Common myeloid progenitor, CD34-positive (primary cell): ENCODE results near the gene RUBCN.
"Not testable (repeated sequence)": the region's sequence is repeated elsewhere in the genome, so short reads cannot be mapped to it uniquely, and the experiment has no call there.

Experiments used
- CTCF ChIA-PET: fragments of 350-600 bp; sonication (Branson Sonifier 250); formaldehyde crosslinking; loops from one replicate; lab custom pipeline; 2021; ENCODE audit warnings: antibody characterized with exemption; lab: Charles Lee
- POLR2A ChIA-PET: fragments of 350-600 bp; sonication (Branson Sonifier 250); formaldehyde crosslinking; loops from one replicate; lab custom pipeline; 2021; ENCODE audit warnings: antibody characterized with exemption; lab: Charles Lee
- DNase-seq, 3 donors: peaks; one replicate each; pipeline versions ENCODE4 v3.0.0 to v3.0.0-alpha.2; 2013
- H3K27ac ChIP-seq, 2 experiments: 1 replicate in 1 of 2; 2 replicates in 1 of 2; pipeline ENCODE4 v1.7.0; 2013; ENCODE audit warnings: inconsistent platforms in 2 of 2, low read length in 2 of 2, mild to moderate bottlenecking in 2 of 2, low read depth in 1 of 2, moderate library complexity in 1 of 2; ENCODE audit not compliant: severe bottlenecking in 2 of 2, insufficient read depth in 1 of 2, poor library complexity in 1 of 2
- H3K27me3 ChIP-seq, 5 experiments: replicated peaks in 2 of 5; 1 replicate in 3 of 5; 2 replicates in 2 of 5; pipeline versions ENCODE4 v1.6.1 to v1.7.0; 2013; ENCODE audit warnings: low read length in 4 of 5, mild to moderate bottlenecking in 2 of 5, moderate library complexity in 2 of 5, inconsistent platforms in 1 of 5; ENCODE audit not compliant: insufficient read depth in 5 of 5, control insufficient read depth in 4 of 5
- H3K36me3 ChIP-seq, 4 experiments: 1 replicate in 2 of 4; 2 replicates in 2 of 4; pipeline versions ENCODE4 v1.6.1 to v1.7.0; 2013; ENCODE audit warnings: low read length in 3 of 4, control low read depth in 1 of 4, mild to moderate bottlenecking in 1 of 4; ENCODE audit not compliant: control insufficient read depth in 4 of 4, insufficient read depth in 4 of 4
- H3K4me1 ChIP-seq, 4 experiments: 1 replicate in 3 of 4; 2 replicates in 1 of 4; pipeline versions ENCODE4 v1.6.1 to v1.7.1; 2013; ENCODE audit warnings: low read length in 3 of 4, mild to moderate bottlenecking in 3 of 4, control low read depth in 1 of 4, inconsistent platforms in 1 of 4, moderate library complexity in 1 of 4; ENCODE audit not compliant: control insufficient read depth in 4 of 4, insufficient read depth in 4 of 4; ENCODE audit errors: control extremely low read depth in 1 of 4
- H3K4me3 ChIP-seq, 7 experiments: 1 replicate in 4 of 7; 2 replicates in 3 of 7; pipeline versions ENCODE4 v1.5.1 to v1.7.0; 2013; ENCODE audit warnings: mild to moderate bottlenecking in 7 of 7, low read length in 6 of 7, moderate library complexity in 6 of 7, inconsistent platforms in 2 of 7, low read depth in 2 of 7, control low read depth in 1 of 7; ENCODE audit not compliant: insufficient read depth in 4 of 7, control insufficient read depth in 1 of 7; ENCODE audit errors: extremely low read depth in 1 of 7
- H3K9me3 ChIP-seq, 5 experiments: 1 replicate in 4 of 5; 2 replicates in 1 of 5; pipeline versions ENCODE4 v1.6.1 to v1.7.1; 2013; ENCODE audit warnings: low read length in 4 of 5, mild to moderate bottlenecking in 2 of 5, inconsistent platforms in 1 of 5, low read depth in 1 of 5, moderate library complexity in 1 of 5; ENCODE audit not compliant: control insufficient read depth in 4 of 5, insufficient read depth in 2 of 5; ENCODE audit errors: control extremely low read depth in 1 of 5
- WGBS: methylation state at CpG from one replicate; pipeline ENCODE4 v1.1.5; 2013; ENCODE audit not compliant: insufficient coverage; 5-methylcytosine and 5-hydroxymethylcytosine counted together

RUBCN gene

GRCh38 chr3:197711973-197712707, 24.6 kb downstream of the RUBCN start:
- WGBS, result 1% methylated on average over 9 of the region's 9 CpGs
- POLR2A ChIA-PET, result interaction anchor here (0.6 to 1.1 kb wide), 2 partner anchors 11 to 1576 kb away, joined by 3 to 4 read pairs; no protein-coding TSS in a partner anchor
- H3K4me3 ChIP-seq, result peak overlapping the region in 6 of 7 experiments; percentile 50 to 81 (median 62)

DNA sequence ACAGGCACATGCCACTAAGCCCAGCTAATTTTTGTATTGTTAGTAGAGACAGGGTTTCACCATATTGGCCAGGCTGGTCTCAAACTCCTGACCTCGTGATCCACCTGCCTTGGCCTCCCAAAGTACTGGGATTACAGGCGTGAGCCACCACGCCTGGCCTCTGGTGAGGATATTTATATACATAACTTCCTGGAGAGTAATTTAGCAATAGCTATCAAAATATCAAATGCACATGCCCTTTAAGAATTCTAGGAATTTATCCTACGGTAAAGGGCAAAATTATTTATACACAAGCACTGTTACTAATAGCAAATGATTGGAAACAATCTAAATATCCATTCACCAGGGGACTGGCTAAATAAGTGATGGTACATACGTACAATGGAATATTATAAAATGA, 25.7 kb downstream of the RUBCN start:
- DNase-seq, H3K36me3 ChIP-seq, H3K9me3 ChIP-seq, H3K27me3 ChIP-seq, H3K27ac ChIP-seq, H3K4me3 ChIP-seq, POLR2A ChIA-PET: not testable (repeated sequence)
- H3K4me1 ChIP-seq, result peaks cover 8 to 26% (median 17%) of the 10 kb centered on the region in 4 experiments
- WGBS, result 100% methylated on average over 2 of the region's 5 CpGs
- CTCF ChIA-PET, result interaction anchor here (1.9 to 2.5 kb wide), 2 partner anchors 27 to 40 kb away, joined by 4 to 10 read pairs; no protein-coding TSS in a partner anchor

More at GRCh38 chr3:197711973-197712707, 24.6 kb downstream of the RUBCN start:
- CTCF ChIA-PET, result interaction anchor here (1.3 to 2.5 kb wide), 5 partner anchors 16 to 39 kb away, joined by 3 to 10 read pairs (median 4); no protein-coding TSS in a partner anchor
- Histone ChIP-seq H3K36me3 (peaks cover 0 to 4% (median under 1%) of the 10 kb centered on the region in 4 experiments), H3K4me1 (peaks cover 8 to 26% (median 17%) of the 10 kb centered on the region in 4 experiments), H3K27ac (peak overlapping the region; percentile 79 to 93), H3K9me3 (no peaks in the 10 kb centered on the region), H3K27me3 (no peaks in the 10 kb centered on the region)
- peak; percentile 93 to 97 (median 96) for DNase-seq

DNA sequence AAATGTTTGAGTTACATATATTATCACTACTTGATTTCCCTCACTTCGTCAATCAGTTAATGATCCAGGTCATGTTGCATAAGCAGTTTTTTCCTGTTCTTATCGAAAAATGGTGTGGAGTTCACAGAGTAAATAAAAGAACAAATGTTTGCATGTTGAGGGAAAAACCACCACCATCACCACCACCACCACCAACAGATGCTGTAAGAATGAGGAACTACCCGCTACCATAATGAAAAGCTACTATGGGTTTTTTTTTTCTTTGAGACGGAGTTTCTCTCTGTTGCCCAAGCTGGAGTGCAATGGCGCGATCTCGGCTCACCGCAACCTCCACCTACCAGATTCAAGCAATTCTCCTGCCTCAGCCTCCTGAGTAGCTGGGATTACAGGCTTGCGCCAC, 27.6 kb downstream of the RUBCN start:
- DNase-seq, result peak; percentile 69 to 94 (median 93)
- WGBS, result 50% methylated on average over 2 of the region's 9 CpGs
- H3K4me1 ChIP-seq, result peaks cover 8 to 26% (median 17%) of the 10 kb centered on the region in 4 experiments
- ChIA-PET CTCF (no interaction called here), POLR2A (no interaction called here)
- H3K27ac ChIP-seq, result peak overlapping the region in 1 of 2 experiments; percentile 34
- no peaks in the 10 kb centered on the region for H3K9me3 ChIP-seq
- no peaks in the 10 kb centered on the region for H3K27me3 ChIP-seq
- peaks cover 0 to 8% (median 2%) of the 10 kb centered on the region in 4 experiments for H3K36me3 ChIP-seq
- no peak overlapping the region for H3K4me3 ChIP-seq

DNA sequence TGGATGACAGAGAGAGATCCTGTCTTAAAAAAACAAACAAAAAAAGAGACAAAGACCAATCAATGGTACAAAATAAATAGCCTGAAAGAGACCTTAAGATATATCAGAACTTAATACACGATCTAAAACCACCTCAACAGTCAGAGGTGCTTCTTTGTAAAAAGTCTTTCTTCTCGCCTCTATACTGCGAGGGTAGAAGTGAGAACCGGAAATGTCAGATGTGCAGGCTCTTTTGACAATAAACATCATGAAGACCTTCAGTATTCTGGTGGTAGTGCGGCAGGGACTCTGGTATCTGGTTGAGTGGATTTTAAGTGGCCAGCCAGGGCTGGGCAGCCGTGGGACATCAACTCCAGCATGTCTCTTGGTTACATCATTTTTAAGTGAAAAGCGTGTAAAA, 30.0 kb downstream of the RUBCN start:
- H3K4me3 ChIP-seq, result no peak overlapping the region
- peaks cover under 1 to 8% (median 6%) of the 10 kb centered on the region in 4 experiments for H3K4me1 ChIP-seq
- no peaks in the 10 kb centered on the region for H3K27me3 ChIP-seq
- H3K9me3 ChIP-seq, result no peaks in the 10 kb centered on the region
- no peak overlapping the region for H3K27ac ChIP-seq
- DNase-seq, result no peak
- WGBS, result 100% methylated on average over 7 of the region's 7 CpGs
- CTCF ChIA-PET, result interaction anchor here (1.0 kb wide), 1 partner anchor 25 kb away, joined by 6 read pairs; no protein-coding TSS in a partner anchor
- POLR2A ChIA-PET, result no interaction called here
- peaks cover 10 to 25% (median 11%) of the 10 kb centered on the region in 4 experiments for H3K36me3 ChIP-seq

- no peak overlapping the region for H3K4me3 ChIP-seq
- no peaks in the 10 kb centered on the region for H3K4me1 ChIP-seq
- CTCF ChIA-PET, result interaction anchor here (1.3 to 1.8 kb wide), 2 partner anchors 32 to 82 kb away, joined by 3 read pairs; no protein-coding TSS in a partner anchor
- POLR2A ChIA-PET, result no interaction called here
- H3K27ac ChIP-seq, result no peak overlapping the region
- peaks cover 0 to 6% (median 4%) of the 10 kb centered on the region in 5 experiments for H3K9me3 ChIP-seq
- H3K27me3 ChIP-seq, result no peaks in the 10 kb centered on the region
- WGBS, result 86% methylated on average over 4 of the region's 4 CpGs
- DNase-seq, result no peak
- peaks cover 31 to 65% (median 40%) of the 10 kb centered on the region in 4 experiments for H3K36me3 ChIP-seq
These were observed 34.9 kb downstream of the RUBCN start for GRCh38 chr3:197701841-197702240.

GRCh38 chr3:197700095-197700494, 36.6 kb downstream of the RUBCN start:
- ChIA-PET POLR2A (no interaction called here), CTCF (interaction anchor here (0.8 to 1.7 kb wide), 2 partner anchors 18 to 143 kb away, joined by 3 to 6 read pairs; no protein-coding TSS in a partner anchor)
- no peaks in the 10 kb centered on the region for H3K4me1 ChIP-seq
- no peaks in the 10 kb centered on the region for H3K27me3 ChIP-seq
- no peak overlapping the region for H3K4me3 ChIP-seq
- DNase-seq, result no peak
- 100% methylated on average over 3 of the region's 9 CpGs for WGBS
- H3K27ac ChIP-seq, result no peak overlapping the region
- peaks cover 0 to 6% (median 4%) of the 10 kb centered on the region in 5 experiments for H3K9me3 ChIP-seq
- peaks cover 35 to 79% (median 51%) of the 10 kb centered on the region in 4 experiments for H3K36me3 ChIP-seq
